Testis (tissue), 3 donors: Measurements from ENCODE around the gene ACSBG1. TPM values are rescaled to one million over a fixed set of nuclear protein-coding genes. Genes with fewer than 3 reads are reported as not detected.

Experiments used
- DNase-seq: peaks from one replicate; pipeline ENCODE4 v3.0.0-alpha.2; 2019
- H3K27ac ChIP-seq, 2 donors: fragments of 200-600 bp; sonication (generic); one replicate each; pipeline ENCODE4 v1.5.1; 2019
- H3K27me3 ChIP-seq: fragments of 200-600 bp; sonication (generic); one replicate; pipeline ENCODE4 v1.5.1; 2019
- H3K36me3 ChIP-seq: fragments of 200-600 bp; sonication (generic); one replicate; pipeline ENCODE4 v1.5.1; 2017; ENCODE audit warnings: low read depth; ENCODE audit errors: missing control alignments
- H3K4me1 ChIP-seq: fragments of 200-600 bp; sonication (generic); one replicate; pipeline ENCODE4 v1.5.1; 2019
- H3K4me3 ChIP-seq, 2 donors: fragments of 200-600 bp; sonication (generic); one replicate each; pipeline ENCODE4 v1.5.1; 2017 to 2019
- H3K9me3 ChIP-seq: fragments of 200-600 bp; sonication (generic); one replicate; pipeline ENCODE4 v1.5.1; 2017
- POLR2A ChIP-seq: fragments of 450-650 bp; IDR thresholded peaks from one replicate; pipeline ENCODE4 v1.6.1; 2017; ENCODE audit warnings: antibody characterized with exemption, mild to moderate bottlenecking, moderate library complexity
- WGBS, 2 donors: methylation state at CpG; one replicate each; pipeline ENCODE4 v1.1.5; 2018; 5-methylcytosine and 5-hydroxymethylcytosine counted together
- intact Hi-C: fragments of 100-400 bp; cut with DNase I; formaldehyde crosslinking; loops from one replicate; pipeline ENCODE4 v1.15.1; 2023; ENCODE audit warnings: low total_unique reads
- polyA plus RNA-seq: library from polyadenylated mRNA; stranded (reverse); fragments of 350-450 nt; fragmentation: Illumina TruSeq; extraction: RNeasy Lipid Tissue Mini Kit (QIAGEN cat#74804); gene quantifications from one replicate; pipeline ENCODE4 v1.2.3, GENCODE V29; 2014; ENCODE audit warnings: low read depth, low replicate concordance; ENCODE audit not compliant: insufficient read depth
- total RNA-seq, 2 donors: library from RNA; depleted of rRNA; stranded (reverse); fragments of >200 nt; gene quantifications; one replicate each; pipeline ENCODE4 v1.2.3, GENCODE V29; 2016
- TF ChIP-seq, protein P1 (sequence below), 3 experiments: fragments of 450-650 bp in 2 of 3; fragments of 200-600 bp in 1 of 3; sonication (generic) in 1 of 3; IDR thresholded peaks; one replicate each; pipeline ENCODE4 v1.5.1; 2016 to 2019; ENCODE audit warnings: antibody characterized with exemption in 3 of 3, mild to moderate bottlenecking in 2 of 3, moderate library complexity in 1 of 3

The ACSBG1 gene
- total and polyA plus RNA-seq, 3 donors from 2014 or later: 12.2 to 25.2 (median 14.8) TPM

- Histone ChIP-seq H3K4me1 (peaks cover 11% of the 10 kb centered on the region), H3K9me3 (no peaks in the 10 kb centered on the region), H3K36me3 (no peaks in the 10 kb centered on the region), H3K27ac (no peak overlapping the region), H3K27me3 (no peaks in the 10 kb centered on the region), H3K4me3 (no peak overlapping the region)
- 84 to 90% methylated on average over 5 of the region's 5 CpGs for WGBS, 2 donors
- TF ChIP-seq, protein P1, sequence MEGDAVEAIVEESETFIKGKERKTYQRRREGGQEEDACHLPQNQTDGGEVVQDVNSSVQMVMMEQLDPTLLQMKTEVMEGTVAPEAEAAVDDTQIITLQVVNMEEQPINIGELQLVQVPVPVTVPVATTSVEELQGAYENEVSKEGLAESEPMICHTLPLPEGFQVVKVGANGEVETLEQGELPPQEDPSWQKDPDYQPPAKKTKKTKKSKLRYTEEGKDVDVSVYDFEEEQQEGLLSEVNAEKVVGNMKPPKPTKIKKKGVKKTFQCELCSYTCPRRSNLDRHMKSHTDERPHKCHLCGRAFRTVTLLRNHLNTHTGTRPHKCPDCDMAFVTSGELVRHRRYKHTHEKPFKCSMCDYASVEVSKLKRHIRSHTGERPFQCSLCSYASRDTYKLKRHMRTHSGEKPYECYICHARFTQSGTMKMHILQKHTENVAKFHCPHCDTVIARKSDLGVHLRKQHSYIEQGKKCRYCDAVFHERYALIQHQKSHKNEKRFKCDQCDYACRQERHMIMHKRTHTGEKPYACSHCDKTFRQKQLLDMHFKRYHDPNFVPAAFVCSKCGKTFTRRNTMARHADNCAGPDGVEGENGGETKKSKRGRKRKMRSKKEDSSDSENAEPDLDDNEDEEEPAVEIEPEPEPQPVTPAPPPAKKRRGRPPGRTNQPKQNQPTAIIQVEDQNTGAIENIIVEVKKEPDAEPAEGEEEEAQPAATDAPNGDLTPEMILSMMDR (IDR thresholded peaks at IDR 0.05): no peak
- TF ChIP-seq POLR2A: no peak
- DNase-seq: no peak
- intact Hi-C loops: no loop called here
These were observed 1.4 kb downstream of the ACSBG1 start for GRCh38 chr15:78232951-78233350.

- no peaks in the 10 kb centered on the region for H3K36me3 ChIP-seq
- no peak for DNase-seq
- H3K4me1 ChIP-seq: peaks cover 10% of the 10 kb centered on the region
- H3K27me3 ChIP-seq: no peaks in the 10 kb centered on the region
- no peak overlapping the region for H3K4me3 ChIP-seq
- H3K27ac ChIP-seq: no peak overlapping the region
- 89 to 92% methylated on average over 12 to 17 of the region's 17 CpGs for WGBS, 2 donors
- intact Hi-C loops: no loop called here
- H3K9me3 ChIP-seq: no peaks in the 10 kb centered on the region
- no peak for TF ChIP-seq POLR2A
- TF ChIP-seq, protein P1 (IDR thresholded peaks at IDR 0.05): no peak
These were observed 4.6 kb downstream of the ACSBG1 start for GRCh38 chr15:78229431-78230406.

- Histone ChIP-seq H3K27me3 (no peaks in the 10 kb centered on the region), H3K4me3 (no peak overlapping the region), H3K4me1 (no peaks in the 10 kb centered on the region), H3K9me3 (no peaks in the 10 kb centered on the region), H3K27ac (no peak overlapping the region), H3K36me3 (no peaks in the 10 kb centered on the region)
- DNase-seq: no peak
- 86 to 88% methylated on average over 8 of the region's 8 CpGs for WGBS, 2 donors
- TF ChIP-seq POLR2A: no peak
- TF ChIP-seq, protein P1 (IDR thresholded peaks at IDR 0.05): no peak
- intact Hi-C loops: no loop called here
These were observed 5.9 kb downstream of the ACSBG1 start for GRCh38 chr15:78228356-78228996.

DNA sequence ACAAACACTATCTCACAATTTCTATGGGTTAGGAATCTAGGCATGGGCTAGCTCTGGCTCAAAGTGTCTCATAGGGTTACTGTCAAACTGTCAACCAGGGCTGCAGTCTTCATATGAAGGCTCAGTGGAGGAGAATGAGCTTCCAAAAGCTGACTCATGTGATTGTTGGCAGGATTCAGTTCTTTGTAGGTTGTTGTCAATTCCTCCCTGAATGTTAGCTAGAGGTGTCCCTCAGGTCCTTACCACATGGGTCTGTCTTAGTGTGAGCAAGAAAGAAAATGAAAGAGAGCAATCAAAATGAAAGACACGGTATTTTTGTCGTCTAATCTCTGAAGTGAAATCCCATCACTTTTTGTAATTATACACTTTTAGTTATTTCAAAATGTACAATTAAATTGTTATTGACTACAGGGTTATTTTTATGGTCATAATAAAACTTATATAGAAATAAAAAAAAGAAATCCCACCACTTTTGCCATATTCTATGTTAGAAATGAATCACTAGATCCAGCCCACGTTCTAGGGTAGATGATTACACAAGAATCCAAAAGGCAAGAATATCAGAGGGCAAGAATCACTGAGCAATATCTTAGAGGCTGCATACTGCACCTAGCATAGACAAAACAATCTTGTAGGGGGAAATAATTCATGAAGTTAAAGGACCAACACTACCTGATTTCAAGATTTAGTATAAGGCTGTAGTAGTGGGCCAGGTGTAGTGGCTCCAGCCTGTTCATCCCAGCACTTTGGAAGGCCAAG is 8.4 kb downstream of the ACSBG1 start:
- H3K4me1 ChIP-seq: peaks cover 8% of the 10 kb centered on the region
- H3K27ac ChIP-seq: no peak overlapping the region
- no peaks in the 10 kb centered on the region for H3K27me3 ChIP-seq
- DNase-seq: no peak
- H3K9me3 ChIP-seq: no peaks in the 10 kb centered on the region
- TF ChIP-seq, protein P1 (IDR thresholded peaks at IDR 0.05): no peak
- no peak for TF ChIP-seq POLR2A
- no peak overlapping the region for H3K4me3 ChIP-seq
- 93 to 96% methylated on average over 3 of the region's 3 CpGs for WGBS, 2 donors
- no peaks in the 10 kb centered on the region for H3K36me3 ChIP-seq
- intact Hi-C loops: no loop called here
